ENCODE results near the gene L1CAM. TPM values are rescaled to one million over a fixed set of nuclear protein-coding genes. Genes with fewer than 3 reads are reported as not detected.

Gene L1CAM
- total and polyA plus RNA-seq, 4 donors = 0.28 to 0.59 (median 0.39) TPM; not detected in 1

GRCh38 chrX:153925387-153925738 is 39.4 kb upstream of the L1CAM start:
- Histone ChIP-seq H3K9me3 (ENCODE audit: control insufficient read depth in 4 of 4, low read length in 3 of 4) (no peaks in the 10 kb centered on the region), H3K36me3 (ENCODE audit: control insufficient read depth in 4 of 4, insufficient read depth in 3 of 4, low read depth in 1 of 4, low read length in 3 of 4) (peaks cover 0 to 4% (median under 1%) of the 10 kb centered on the region in 4 donors), H3K9ac (ENCODE audit: low read depth in 1 of 2, low read length in 2 of 2) (no peak overlapping the region), H3K4me1 (ENCODE audit: control insufficient read depth in 4 of 4, insufficient read depth in 4 of 4, low read length in 3 of 4) (peaks cover 9 to 37% (median 24%) of the 10 kb centered on the region in 4 donors), H3K27ac (ENCODE audit: low read depth in 1 of 2, low read length in 2 of 2) (peak overlapping the region; percentile 42 to 55), H3K4me3 (ENCODE audit: low read depth in 1 of 3, low read length in 3 of 3) (peak overlapping the region in 1 of 3 donors; percentile 25), H3K27me3 (ENCODE audit: control insufficient read depth in 4 of 4, insufficient read depth in 4 of 4, low read length in 3 of 4) (no peaks in the 10 kb centered on the region)
- TF ChIP-seq NR2F2 (IDR thresholded peaks at IDR 0.05) = no peak
- 76% methylated on average over 4 of the region's 4 CpGs for WGBS
- no peak for DNase-seq (ENCODE audit: low spot score)

GRCh38 chrX:153924149-153924861 is 38.3 kb upstream of the L1CAM start:
- TF ChIP-seq SP1 (IDR thresholded peaks at IDR 0.05) (peak; percentile 16), NR2F2 (IDR thresholded peaks at IDR 0.05) (peak; percentile 24), REST (IDR thresholded peaks at IDR 0.05) (no peak), RAD21 (IDR thresholded peaks at IDR 0.05) (peak; percentile 50 to 53), CTCF (IDR thresholded peaks at IDR 0.05; ENCODE audit: low read depth, low read length, missing input control) (no peak), MAX (IDR thresholded peaks at IDR 0.05) (no peak)
- no peaks in the 10 kb centered on the region for H3K27me3 ChIP-seq (ENCODE audit: control insufficient read depth in 4 of 4, insufficient read depth in 4 of 4, low read length in 3 of 4)
- H3K36me3 ChIP-seq (ENCODE audit: control insufficient read depth in 4 of 4, insufficient read depth in 3 of 4, low read depth in 1 of 4, low read length in 3 of 4) = no peaks in the 10 kb centered on the region
- no peak overlapping the region for H3K9ac ChIP-seq (ENCODE audit: low read depth in 1 of 2, low read length in 2 of 2)
- no peak overlapping the region for H3K4me3 ChIP-seq (ENCODE audit: low read depth in 1 of 3, low read length in 3 of 3)
- peaks cover 9 to 32% (median 22%) of the 10 kb centered on the region in 4 donors for H3K4me1 ChIP-seq (ENCODE audit: control insufficient read depth in 4 of 4, insufficient read depth in 4 of 4, low read length in 3 of 4)
- 34% methylated on average over 14 of the region's 14 CpGs for WGBS
- H3K9me3 ChIP-seq (ENCODE audit: control insufficient read depth in 4 of 4, low read length in 3 of 4) = no peaks in the 10 kb centered on the region
- no peak overlapping the region for H3K27ac ChIP-seq (ENCODE audit: low read depth in 1 of 2, low read length in 2 of 2)
- DNase-seq (ENCODE audit: low spot score) = no peak

GRCh38 chrX:153922932-153923857 is 37.2 kb upstream of the L1CAM start:
- Histone ChIP-seq H3K27me3 (ENCODE audit: control insufficient read depth in 4 of 4, insufficient read depth in 4 of 4, low read length in 3 of 4) (no peaks in the 10 kb centered on the region), H3K36me3 (ENCODE audit: control insufficient read depth in 4 of 4, insufficient read depth in 3 of 4, low read depth in 1 of 4, low read length in 3 of 4) (no peaks in the 10 kb centered on the region), H3K4me1 (ENCODE audit: control insufficient read depth in 4 of 4, insufficient read depth in 4 of 4, low read length in 3 of 4) (peaks cover 7 to 25% (median 15%) of the 10 kb centered on the region in 4 donors), H3K27ac (ENCODE audit: low read depth in 1 of 2, low read length in 2 of 2) (no peak overlapping the region), H3K4me3 (ENCODE audit: low read depth in 1 of 3, low read length in 3 of 3) (no peak overlapping the region), H3K9ac (ENCODE audit: low read depth in 1 of 2, low read length in 2 of 2) (no peak overlapping the region), H3K9me3 (ENCODE audit: control insufficient read depth in 4 of 4, low read length in 3 of 4) (no peaks in the 10 kb centered on the region)
- no peak for DNase-seq (ENCODE audit: low spot score)
- 48% methylated on average over 25 of the region's 25 CpGs for WGBS
- TF ChIP-seq RAD21 (IDR thresholded peaks at IDR 0.05) = peak; percentile 20 to 66
- TF ChIP-seq CTCF (IDR thresholded peaks at IDR 0.05; ENCODE audit: low read depth, low read length, missing input control) = peak; percentile 45
- TF ChIP-seq MAX (IDR thresholded peaks at IDR 0.05) = no peak
- TF ChIP-seq ZBTB33 (IDR thresholded peaks at IDR 0.05) = no peak
